ENCODE data around the gene GAMT. TPM values are rescaled to one million over a fixed set of nuclear protein-coding genes. Genes with fewer than 3 reads are reported as not detected.

The GAMT gene
- total RNA-seq, 1 donor from 2014 or later, result 15.5 TPM

GRCh38 chr19:1353144-1353543 is 48.2 kb downstream of the GAMT start:
- DNase-seq (ENCODE audit: low spot score in 2 of 2) (no peak), FAIRE-seq (no peak)

DNA sequence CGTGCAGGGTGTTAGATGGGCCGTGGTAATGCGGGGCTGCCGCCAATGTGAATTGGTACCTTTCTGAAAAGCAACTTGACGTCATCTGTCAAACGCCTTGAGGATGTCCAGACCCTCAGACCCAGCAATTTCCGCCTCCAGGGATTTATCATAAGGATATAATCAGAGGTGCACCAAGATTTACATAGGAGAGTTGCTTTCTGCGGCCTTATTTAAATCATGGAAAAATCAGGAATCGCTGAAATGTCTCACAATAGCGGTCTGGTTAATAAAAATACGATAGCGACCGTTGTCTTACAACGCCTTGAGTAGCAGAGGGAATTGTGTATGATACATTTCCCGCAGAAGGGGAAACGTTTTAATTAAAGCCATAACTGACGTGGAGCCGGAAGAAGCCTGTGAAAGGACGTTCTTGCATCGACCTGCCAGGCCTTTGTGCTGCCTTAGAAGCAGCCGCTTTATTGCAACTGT is 49.9 kb downstream of the GAMT start:
- DNase-seq (ENCODE audit: low spot score in 2 of 2) (no peak), FAIRE-seq (no peak)

- FAIRE-seq, result no peak
- DNase-seq (ENCODE audit: low spot score in 2 of 2), result no peak
Measured at GRCh38 chr19:1350867-1351266, 50.5 kb downstream of the GAMT start.

- FAIRE-seq, result no peak
- no peak for DNase-seq (ENCODE audit: low spot score in 2 of 2)
Measured at GRCh38 chr19:1349211-1349610, 52.1 kb downstream of the GAMT start.

Other genes with a start within 250 kb of the GAMT start
- gene SBNO2, start 227.3 kb downstream of the GAMT start, total RNA-seq, result 4.1 TPM
- 45.7 TPM for gene STK11, start 195.8 kb downstream of the GAMT start, total RNA-seq
- gene CBARP, start 163.5 kb downstream of the GAMT start, total RNA-seq, result 5.3 TPM
- 11.0 TPM for gene ATP5F1D, start 159.8 kb downstream of the GAMT start, total RNA-seq
- gene MIDN, start 153.0 kb downstream of the GAMT start, total RNA-seq, result 14.3 TPM
- gene CIRBP, start 132.2 kb downstream of the GAMT start, total RNA-seq, result 573 TPM
- 8.6 TPM for gene FAM174C, start 126.0 kb downstream of the GAMT start, total RNA-seq
- gene EFNA2, start 115.7 kb downstream of the GAMT start, total RNA-seq, result 13.0 TPM
- 27.7 TPM for gene NDUFS7, start 17.6 kb downstream of the GAMT start, total RNA-seq
- 43.6 TPM for gene DAZAP1, start 6.0 kb upstream of the GAMT start, total RNA-seq
- gene RPS15, start 36.9 kb upstream of the GAMT start, total RNA-seq, result 276 TPM
- 116 TPM for gene APC2, start 48.6 kb upstream of the GAMT start, total RNA-seq
- 17.9 TPM for gene C19orf25, start 77.7 kb upstream of the GAMT start, total RNA-seq
- 3.7 TPM for gene PCSK4, start 88.8 kb upstream of the GAMT start, total RNA-seq
- 2.4 TPM for gene REEP6, start 89.6 kb upstream of the GAMT start, total RNA-seq
- gene ADAMTSL5, start 111.5 kb upstream of the GAMT start, total RNA-seq, result under 0.01 TPM
- gene PLK5, start 122.5 kb upstream of the GAMT start, total RNA-seq, result not detected
- 55.0 TPM for gene MEX3D, start 166.8 kb upstream of the GAMT start, total RNA-seq
- gene MBD3, start 191.3 kb upstream of the GAMT start, total RNA-seq, result 50.1 TPM
- gene UQCR11, start 203.9 kb upstream of the GAMT start, total RNA-seq, result 65.6 TPM

All from frontal cortex (tissue), 4 donors.